Kidney (tissue), 14 donors: ENCODE data around the gene RPS3. TPM values are rescaled to one million over a fixed set of nuclear protein-coding genes. Genes with fewer than 3 reads are reported as not detected.

Experiments
- DNase-seq, 5 donors: peaks; one replicate each; pipeline ENCODE4 v3.0.0-alpha.2; 2013 to 2020
- FAIRE-seq: peaks from 2 replicates; lab custom pipeline; 2012; peaks lifted over from hg19 to GRCh38; lab: Jason Lieb, UNC
- H3K27ac ChIP-seq, 2 donors: one replicate each; pipeline ENCODE4 v1.7.0; 2013; ENCODE audit warnings: low read depth in 2 of 2, low read length in 2 of 2, inconsistent platforms in 1 of 2
- H3K27me3 ChIP-seq: one replicate; pipeline ENCODE4 v1.7.1; 2013; ENCODE audit warnings: low read length, inconsistent platforms; ENCODE audit not compliant: control insufficient read depth, insufficient read depth
- H3K36me3 ChIP-seq, 3 donors: one replicate each; pipeline versions ENCODE4 v1.7.0 to v1.7.1; 2013; ENCODE audit warnings: low read length in 3 of 3, control low read depth in 1 of 3, inconsistent platforms in 1 of 3; ENCODE audit not compliant: insufficient read depth in 3 of 3, control insufficient read depth in 2 of 3
- H3K4me1 ChIP-seq, 3 donors: one replicate each; pipeline versions ENCODE4 v1.7.0 to v1.7.1; 2013; ENCODE audit warnings: low read length in 3 of 3, inconsistent platforms in 1 of 3, low read depth in 1 of 3; ENCODE audit not compliant: control insufficient read depth in 2 of 3, insufficient read depth in 2 of 3
- H3K4me3 ChIP-seq, 3 donors: one replicate each; pipeline versions ENCODE4 v1.7.0 to v1.8.1; 2013; ENCODE audit warnings: low read length in 3 of 3, control low read depth in 1 of 3, inconsistent platforms in 1 of 3
- H3K9ac ChIP-seq, 3 donors: one replicate each; pipeline versions ENCODE4 v1.7.0 to v1.7.1; 2013; ENCODE audit warnings: low read length in 3 of 3, control low read depth in 1 of 3, inconsistent platforms in 1 of 3
- H3K9me3 ChIP-seq, 3 donors: one replicate each; pipeline versions ENCODE4 v1.7.0 to v1.7.1; 2013; ENCODE audit warnings: low read length in 3 of 3, control low read depth in 1 of 3, inconsistent platforms in 1 of 3; ENCODE audit not compliant: control insufficient read depth in 2 of 3, insufficient read depth in 1 of 3
- CTCF ChIP-seq: IDR thresholded peaks from 3 replicates; pipeline ENCODE4 v1.5.1; 2012; ENCODE audit warnings: mild to moderate bottlenecking, moderate library complexity, borderline replicate concordance; ENCODE audit not compliant: insufficient read depth; ENCODE audit errors: extremely low read depth
- intact Hi-C: fragments of 100-400 bp; cut with DNase I; formaldehyde crosslinking; loops from one replicate; pipeline ENCODE4 v1.11.1; 2022
- polyA plus RNA-seq: library from polyadenylated mRNA; stranded (reverse); fragments of 350-450 nt; fragmentation: Illumina TruSeq; extraction: RNeasy Lipid Tissue Mini Kit (QIAGEN cat#74804); gene quantifications from one replicate; pipeline ENCODE4 v1.2.3, GENCODE V29; 2014; ENCODE audit warnings: low read depth, low replicate concordance; ENCODE audit not compliant: insufficient read depth
- total RNA-seq: library from RNA; stranded (reverse); fragmentation: NEBNext Ultra II Directional; extraction: Animal tissue kit (Norgen Biotek cat#: 25700); gene quantifications from one replicate; pipeline ENCODE4 v1.2.1, GENCODE V29; 2021
- donor health status: control.
- donor health status: control.
- donor health status: control.
- donor health status: control.
- donor health status: control.
- donor health status: DM: yes; HTN: yes; CAD: no.
- donor health status: Normal renal cell carcinoma (clear cell type).

RPS3 gene
- total and polyA plus RNA-seq, 2 donors from 2014 or later, result 1,510 to 1,724 TPM

GRCh38 chr11:75380245-75380644, 19.1 kb upstream of the RPS3 start:
- H3K9ac ChIP-seq, result no peak overlapping the region
- DNase-seq (no peak), FAIRE-seq (no peak)
- intact Hi-C loops, result loop anchor here (5.0 to 10.0 kb wide), 2 partner anchors 45 to 103 kb away; no protein-coding TSS in a partner anchor
- H3K4me1 ChIP-seq, result no peaks in the 10 kb centered on the region
- no peaks in the 10 kb centered on the region for H3K27me3 ChIP-seq
- H3K4me3 ChIP-seq, result no peak overlapping the region
- H3K27ac ChIP-seq, result no peak overlapping the region
- no peak for TF ChIP-seq CTCF
- no peaks in the 10 kb centered on the region for H3K36me3 ChIP-seq
- no peaks in the 10 kb centered on the region for H3K9me3 ChIP-seq

GRCh38 chr11:75380716-75381420, 18.4 kb upstream of the RPS3 start:
- intact Hi-C loops, result loop anchor here (5.0 to 10.0 kb wide), 2 partner anchors 46 to 104 kb away; no protein-coding TSS in a partner anchor
- FAIRE-seq (no peak), DNase-seq (peak in 3 of 5 donors; percentile 14 to 42 (median 16))
- H3K9me3 ChIP-seq, result no peaks in the 10 kb centered on the region
- H3K4me3 ChIP-seq, result no peak overlapping the region
- no peaks in the 10 kb centered on the region for H3K27me3 ChIP-seq
- TF ChIP-seq CTCF, result no peak
- no peak overlapping the region for H3K9ac ChIP-seq
- no peaks in the 10 kb centered on the region for H3K36me3 ChIP-seq
- no peak overlapping the region for H3K27ac ChIP-seq
- no peaks in the 10 kb centered on the region for H3K4me1 ChIP-seq

GRCh38 chr11:75383246-75383645, 16.1 kb upstream of the RPS3 start:
- H3K4me3 ChIP-seq, result no peak overlapping the region
- no peak overlapping the region for H3K27ac ChIP-seq
- H3K9ac ChIP-seq, result no peak overlapping the region
- intact Hi-C loops, result loop anchor here (5.0 to 10.0 kb wide), 2 partner anchors 48 to 106 kb away; no protein-coding TSS in a partner anchor
- H3K36me3 ChIP-seq, result no peaks in the 10 kb centered on the region
- DNase-seq (no peak), FAIRE-seq (no peak)
- TF ChIP-seq CTCF, result no peak
- no peaks in the 10 kb centered on the region for H3K27me3 ChIP-seq
- no peaks in the 10 kb centered on the region for H3K4me1 ChIP-seq
- H3K9me3 ChIP-seq, result no peaks in the 10 kb centered on the region
